Caco-2 (cell line): ENCODE measurements around the gene GDPD4. TPM values are rescaled to one million over a fixed set of nuclear protein-coding genes. Genes with fewer than 3 reads are reported as not detected.

ENCODE experiments used
- BruUV-seq: library from RNA; stranded (reverse); fragments of 400-500 nt; replicated peaks from 2 replicates; lab custom pipeline; 2021; lab: Mats Ljungman, UMichigan
- CTCF ChIA-PET: fragments of 300-600 bp; sonication (Branson Sonifier 250); formaldehyde crosslinking; loops from one replicate; lab custom pipeline; 2022; ENCODE audit warnings: antibody characterized with exemption; lab: Charles Lee
- POLR2A ChIA-PET: fragments of 300-600 bp; sonication (Branson Sonifier 250); formaldehyde crosslinking; loops from one replicate; lab custom pipeline; 2022; ENCODE audit warnings: antibody characterized with exemption; lab: Charles Lee
- DNase-seq, 2 experiments: peaks; one replicate each; pipeline versions ENCODE4 v3.0.0 to v3.0.0-alpha.2; 2020 to 2022
- H3K27me3 ChIP-seq: replicated peaks from 2 replicates; pipeline ENCODE4 v1.6.0; 2011; ENCODE audit warnings: low read length; ENCODE audit not compliant: control insufficient read depth, insufficient read depth
- H3K36me3 ChIP-seq: 2 replicates; pipeline ENCODE4 v1.5.1; 2011; ENCODE audit warnings: low read length; ENCODE audit not compliant: control insufficient read depth, insufficient read depth
- H3K4me1 ChIP-seq: fragments of 250-450 bp; sonication (Bioruptor Pico); 2 replicates; pipeline ENCODE4 v1.5.1; 2020; ENCODE audit warnings: mild to moderate bottlenecking
- H3K4me3 ChIP-seq: 2 replicates; pipeline ENCODE4 v1.5.1; 2011; ENCODE audit warnings: low read depth, mild to moderate bottlenecking, control low read depth, low read length
- H3K9me3 ChIP-seq: fragments of 250-450 bp; sonication (Bioruptor Pico); 2 replicates; pipeline ENCODE4 v1.5.1; 2020; ENCODE audit warnings: mild to moderate bottlenecking, moderate library complexity
- H3K27ac Mint-ChIP-seq: one replicate; pipeline ENCODE4 v1.8.0; 2022; ENCODE audit warnings: mixed read lengths; ENCODE audit not compliant: unreplicated experiment
- H3K27me3 Mint-ChIP-seq: one replicate; pipeline ENCODE4 v1.8.0; 2022; ENCODE audit warnings: mixed read lengths; ENCODE audit not compliant: insufficient read depth, unreplicated experiment
- H3K36me3 Mint-ChIP-seq: one replicate; pipeline ENCODE4 v1.8.0; 2022; ENCODE audit warnings: mild to moderate bottlenecking, mixed read lengths; ENCODE audit not compliant: insufficient read depth, unreplicated experiment
- H3K4me1 Mint-ChIP-seq: one replicate; pipeline ENCODE4 v1.8.0; 2022; ENCODE audit warnings: low read depth, mixed read lengths; ENCODE audit not compliant: unreplicated experiment
- H3K4me3 Mint-ChIP-seq: one replicate; pipeline ENCODE4 v1.8.0; 2022; ENCODE audit warnings: mild to moderate bottlenecking, moderate library complexity, mixed read lengths; ENCODE audit not compliant: unreplicated experiment
- H3K9me3 Mint-ChIP-seq: one replicate; pipeline ENCODE4 v1.8.0; 2022; ENCODE audit warnings: mixed read lengths; ENCODE audit not compliant: unreplicated experiment
- CTCF ChIP-seq, 2 experiments: fragments of 200-600 bp in 1 of 2; IDR thresholded peaks; 1 replicate in 1 of 2; 2 replicates in 1 of 2; pipeline versions ENCODE4 v1.5.1 to v1.8.0; 2011 to 2022; ENCODE audit warnings: antibody characterized with exemption in 1 of 2, control low read depth in 1 of 2, inconsistent platforms in 1 of 2, low read depth in 1 of 2, low read length in 1 of 2, mild to moderate bottlenecking in 1 of 2, moderate library complexity in 1 of 2; ENCODE audit not compliant: insufficient read depth in 1 of 2, severe bottlenecking in 1 of 2, unreplicated experiment in 1 of 2
- intact Hi-C: fragments of 100-400 bp; cut with micrococcal nuclease; formaldehyde crosslinking; loops from one replicate; pipeline ENCODE4 v1.10.0; 2022; ENCODE audit not compliant: unreplicated experiment
- total RNA-seq: library from RNA; stranded (reverse); gene quantifications from 2 replicates; pipeline ENCODE4 v1.2.3, GENCODE V29; 2022

GDPD4 gene
- total RNA-seq, 1 experiment from 2014 or later = not detected

- Histone ChIP-seq H3K27me3 (no peaks in the 10 kb centered on the region), H3K4me1 (no peaks in the 10 kb centered on the region), H3K36me3 (no peaks in the 10 kb centered on the region), H3K9me3 (no peaks in the 10 kb centered on the region), H3K4me3 (no peak overlapping the region)
- no peak overlapping the region for H3K27ac Mint-ChIP-seq
- POLR2A ChIA-PET = interaction anchor here (0.5 kb wide), 1 partner anchor 401 kb away, joined by 5 read pairs; no protein-coding TSS in a partner anchor
- peak in 1 of 2 experiments; percentile 39 for DNase-seq
- intact Hi-C loops = no loop called here
- CTCF ChIA-PET = interaction anchor here (1.4 kb wide), 1 partner anchor 76 kb away, joined by 3 read pairs; no protein-coding TSS in a partner anchor
- no TSS peak for BruUV-seq
- H3K27me3 Mint-ChIP-seq = no peaks in the 10 kb centered on the region
- no peak for TF ChIP-seq CTCF (IDR thresholded peaks at IDR 0.05; ENCODE audit: insufficient read depth in 1 of 2, low read depth in 1 of 2, low read length in 1 of 2, severe bottlenecking in 1 of 2, unreplicated experiment in 1 of 2)
- H3K36me3 Mint-ChIP-seq = no peaks in the 10 kb centered on the region
- H3K4me3 Mint-ChIP-seq = no peak overlapping the region
- no peaks in the 10 kb centered on the region for H3K4me1 Mint-ChIP-seq
- no peaks in the 10 kb centered on the region for H3K9me3 Mint-ChIP-seq
These were observed 98.3 kb downstream of the GDPD4 start for GRCh38 chr11:77202941-77203900.

- Histone ChIP-seq H3K9me3 (no peaks in the 10 kb centered on the region), H3K27me3 (no peaks in the 10 kb centered on the region), H3K4me3 (no peak overlapping the region), H3K36me3 (no peaks in the 10 kb centered on the region), H3K4me1 (no peaks in the 10 kb centered on the region)
- Mint-ChIP-seq H3K27me3 (no peaks in the 10 kb centered on the region), H3K4me3 (no peak overlapping the region), H3K4me1 (no peaks in the 10 kb centered on the region), H3K27ac (no peak overlapping the region), H3K9me3 (no peaks in the 10 kb centered on the region), H3K36me3 (no peaks in the 10 kb centered on the region)
- intact Hi-C loops = no loop called here
- ChIA-PET POLR2A (interaction anchor here (0.5 kb wide), 1 partner anchor 402 kb away, joined by 5 read pairs; no protein-coding TSS in a partner anchor), CTCF (interaction anchor here (0.6 to 1.4 kb wide), 4 partner anchors 8 to 155 kb away, joined by 3 to 5 read pairs (median 4); no protein-coding TSS in a partner anchor)
- no peak for TF ChIP-seq CTCF (IDR thresholded peaks at IDR 0.05; ENCODE audit: insufficient read depth in 1 of 2, low read depth in 1 of 2, low read length in 1 of 2, severe bottlenecking in 1 of 2, unreplicated experiment in 1 of 2)
- BruUV-seq = no TSS peak
- peak in 1 of 2 experiments; percentile 35 for DNase-seq
These were observed 99.3 kb downstream of the GDPD4 start for GRCh38 chr11:77201991-77202841.

GRCh38 chr11:77201370-77201769, 100.1 kb downstream of the GDPD4 start:
- no TSS peak for BruUV-seq
- H3K36me3 ChIP-seq = no peaks in the 10 kb centered on the region
- ChIA-PET POLR2A (no interaction called here), CTCF (no interaction called here)
- no peaks in the 10 kb centered on the region for H3K4me1 ChIP-seq
- H3K27ac Mint-ChIP-seq = no peak overlapping the region
- H3K27me3 Mint-ChIP-seq = no peaks in the 10 kb centered on the region
- DNase-seq = no peak
- no peaks in the 10 kb centered on the region for H3K36me3 Mint-ChIP-seq
- intact Hi-C loops = no loop called here
- H3K4me1 Mint-ChIP-seq = no peaks in the 10 kb centered on the region
- TF ChIP-seq CTCF (IDR thresholded peaks at IDR 0.05; ENCODE audit: insufficient read depth in 1 of 2, low read depth in 1 of 2, low read length in 1 of 2, severe bottlenecking in 1 of 2, unreplicated experiment in 1 of 2) = no peak
- no peaks in the 10 kb centered on the region for H3K27me3 ChIP-seq
- H3K9me3 Mint-ChIP-seq = no peaks in the 10 kb centered on the region
- no peaks in the 10 kb centered on the region for H3K9me3 ChIP-seq
- H3K4me3 ChIP-seq = no peak overlapping the region
- no peak overlapping the region for H3K4me3 Mint-ChIP-seq
